ENCODE data around the gene CDC42EP4. TPM values are rescaled to one million over a fixed set of nuclear protein-coding genes. Genes with fewer than 3 reads are reported as not detected.

CDC42EP4 gene
- total and polyA plus RNA-seq, 4 donors, result 15.7 to 31.0 (median 28.0) TPM

- no peaks in the 10 kb centered on the region for H3K27me3 ChIP-seq (ENCODE audit: control insufficient read depth in 4 of 4, insufficient read depth in 4 of 4, low read length in 3 of 4)
- no peaks in the 10 kb centered on the region for H3K9me3 ChIP-seq (ENCODE audit: control insufficient read depth in 4 of 4, low read length in 3 of 4)
- H3K4me3 ChIP-seq (ENCODE audit: low read depth in 1 of 3, low read length in 3 of 3), result no peak overlapping the region
- H3K27ac ChIP-seq (ENCODE audit: low read depth in 1 of 2, low read length in 2 of 2), result no peak overlapping the region
- 95% methylated on average over 9 of the region's 9 CpGs for WGBS
- H3K36me3 ChIP-seq (ENCODE audit: control insufficient read depth in 4 of 4, insufficient read depth in 3 of 4, low read depth in 1 of 4, low read length in 3 of 4), result peaks cover 2 to 14% (median 5%) of the 10 kb centered on the region in 4 donors
- TF ChIP-seq TAF1 (conservative IDR thresholded peaks at IDR 0.05) (no peak), FOXA1 (IDR thresholded peaks at IDR 0.05) (no peak), YY1 (IDR thresholded peaks at IDR 0.05) (no peak), RAD21 (IDR thresholded peaks at IDR 0.05) (no peak), GABPA (IDR thresholded peaks at IDR 0.05 in 1 of 2, conservative IDR thresholded peaks at IDR 0.05 in 1 of 2) (no peak)
- no peak overlapping the region for H3K9ac ChIP-seq (ENCODE audit: low read depth in 1 of 2, low read length in 2 of 2)
- H3K4me1 ChIP-seq (ENCODE audit: control insufficient read depth in 4 of 4, insufficient read depth in 4 of 4, low read length in 3 of 4), result peaks cover 16 to 24% (median 18%) of the 10 kb centered on the region in 4 donors
- DNase-seq (ENCODE audit: low spot score), result no peak
Observed at GRCh38 chr17:73282629-73283028, 29.2 kb downstream of the CDC42EP4 start.

GRCh38 chr17:73281928-73282327, 29.9 kb downstream of the CDC42EP4 start:
- TF ChIP-seq RXRA (IDR thresholded peaks at IDR 0.05) (no peak), RAD21 (IDR thresholded peaks at IDR 0.05) (no peak), NR2F2 (IDR thresholded peaks at IDR 0.05) (no peak), FOXA2 (IDR thresholded peaks at IDR 0.05) (no peak), EGR1 (IDR thresholded peaks at IDR 0.05; ENCODE audit: low read depth in 2 of 2) (no peak), HNF4G (IDR thresholded peaks at IDR 0.05) (no peak), HNF4A (conservative IDR thresholded peaks at IDR 0.05) (no peak), MAX (IDR thresholded peaks at IDR 0.05) (no peak), YY1 (IDR thresholded peaks at IDR 0.05) (no peak), TAF1 (conservative IDR thresholded peaks at IDR 0.05) (no peak), SP1 (IDR thresholded peaks at IDR 0.05) (no peak), GABPA (IDR thresholded peaks at IDR 0.05 in 1 of 2, conservative IDR thresholded peaks at IDR 0.05 in 1 of 2) (no peak), CTCF (IDR thresholded peaks at IDR 0.05; ENCODE audit: low read depth, low read length, missing input control) (no peak), ATF3 (IDR thresholded peaks at IDR 0.05) (no peak)
- Histone ChIP-seq H3K4me1 (ENCODE audit: control insufficient read depth in 4 of 4, insufficient read depth in 4 of 4, low read length in 3 of 4) (peaks cover 10 to 17% (median 12%) of the 10 kb centered on the region in 4 donors), H3K36me3 (ENCODE audit: control insufficient read depth in 4 of 4, insufficient read depth in 3 of 4, low read depth in 1 of 4, low read length in 3 of 4) (peaks cover 2 to 14% (median 5%) of the 10 kb centered on the region in 4 donors)

GRCh38 chr17:73280191-73280590, 31.6 kb downstream of the CDC42EP4 start:
- DNase-seq (ENCODE audit: low spot score), result no peak
- TF ChIP-seq HNF4A (conservative IDR thresholded peaks at IDR 0.05) (no peak), RAD21 (IDR thresholded peaks at IDR 0.05) (no peak), SP1 (IDR thresholded peaks at IDR 0.05) (no peak), ZBTB33 (IDR thresholded peaks at IDR 0.05) (no peak)
- no peak overlapping the region for H3K27ac ChIP-seq (ENCODE audit: low read depth in 1 of 2, low read length in 2 of 2)
- peaks cover 0 to 7% (median 2%) of the 10 kb centered on the region in 4 donors for H3K36me3 ChIP-seq (ENCODE audit: control insufficient read depth in 4 of 4, insufficient read depth in 3 of 4, low read depth in 1 of 4, low read length in 3 of 4)
- peaks cover 7 to 12% (median 9%) of the 10 kb centered on the region in 4 donors for H3K4me1 ChIP-seq (ENCODE audit: control insufficient read depth in 4 of 4, insufficient read depth in 4 of 4, low read length in 3 of 4)
- H3K9me3 ChIP-seq (ENCODE audit: control insufficient read depth in 4 of 4, low read length in 3 of 4), result no peaks in the 10 kb centered on the region
- H3K4me3 ChIP-seq (ENCODE audit: low read depth in 1 of 3, low read length in 3 of 3), result no peak overlapping the region
- 98% methylated on average over 12 of the region's 12 CpGs for WGBS
- no peak overlapping the region for H3K9ac ChIP-seq (ENCODE audit: low read depth in 1 of 2, low read length in 2 of 2)
- H3K27me3 ChIP-seq (ENCODE audit: control insufficient read depth in 4 of 4, insufficient read depth in 4 of 4, low read length in 3 of 4), result no peaks in the 10 kb centered on the region

More at GRCh38 chr17:73281928-73282327, 29.9 kb downstream of the CDC42EP4 start:
- 91% methylated on average over 7 of the region's 7 CpGs for WGBS
- Histone ChIP-seq H3K9me3 (ENCODE audit: control insufficient read depth in 4 of 4, low read length in 3 of 4) (no peaks in the 10 kb centered on the region), H3K27ac (ENCODE audit: low read depth in 1 of 2, low read length in 2 of 2) (peak overlapping the region in 1 of 2 donors; percentile 8), H3K9ac (ENCODE audit: low read depth in 1 of 2, low read length in 2 of 2) (no peak overlapping the region), H3K27me3 (ENCODE audit: control insufficient read depth in 4 of 4, insufficient read depth in 4 of 4, low read length in 3 of 4) (no peaks in the 10 kb centered on the region), H3K4me3 (ENCODE audit: low read depth in 1 of 3, low read length in 3 of 3) (no peak overlapping the region)
- DNase-seq (ENCODE audit: low spot score), result no peak
